B cell (primary cell): ENCODE results near the gene CERS2. TPM values are rescaled to one million over a fixed set of nuclear protein-coding genes. Genes with fewer than 3 reads are reported as not detected.

Experiments used
- ATAC-seq: fragments of 200-7000 bp; cut with Tn5 transposase; one replicate; pipeline ENCODE4 v1.10.0; 2021; ENCODE audit warnings: low read depth, mild to moderate bottlenecking, moderate number of reproducible peaks, moderate library complexity
- CTCF ChIA-PET: fragments of 350-600 bp; sonication (Branson Sonifier 250); formaldehyde crosslinking; loops from one replicate; lab custom pipeline; 2021; ENCODE audit warnings: antibody characterized with exemption, inconsistent platforms; lab: Charles Lee
- POLR2A ChIA-PET: fragments of 350-600 bp; sonication (Branson Sonifier 250); formaldehyde crosslinking; loops from one replicate; lab custom pipeline; 2021; ENCODE audit warnings: antibody characterized with exemption; lab: Charles Lee
- DNase-seq: peaks from one replicate; pipeline ENCODE4 v3.0.0; 2013
- H2AFZ ChIP-seq: 2 replicates; pipeline ENCODE4 v1.6.1; 2012; ENCODE audit warnings: mild to moderate bottlenecking, low read depth, low read length; ENCODE audit not compliant: insufficient read depth, poor library complexity, severe bottlenecking
- H3K27ac ChIP-seq, 2 donors: 1 replicate in 1 of 2; 2 replicates in 1 of 2; pipeline ENCODE4 v1.5.1; 2012 to 2013; ENCODE audit warnings: low read length in 2 of 2, mild to moderate bottlenecking in 2 of 2, moderate library complexity in 1 of 2
- H3K27me3 ChIP-seq, 4 experiments: fragments of 200-600 bp in 1 of 4; sonication (generic) in 1 of 4; replicated peaks in 1 of 4; 1 replicate in 2 of 4; 2 replicates in 2 of 4; pipeline versions ENCODE4 v1.6.1 to v1.7.0; 2013 to 2016; ENCODE audit warnings: low read length in 3 of 4, mild to moderate bottlenecking in 2 of 4, mixed read lengths in 1 of 4, moderate library complexity in 1 of 4; ENCODE audit not compliant: insufficient read depth in 4 of 4, control insufficient read depth in 3 of 4; ENCODE audit errors: control extremely low read depth in 1 of 4
- H3K36me3 ChIP-seq, 2 experiments: replicated peaks in 1 of 2; 1 replicate in 1 of 2; 2 replicates in 1 of 2; pipeline versions ENCODE4 v1.6.1 to v1.7.1; 2013; ENCODE audit warnings: low read length in 1 of 2; ENCODE audit not compliant: insufficient read depth in 2 of 2, control insufficient read depth in 1 of 2; ENCODE audit errors: control extremely low read depth in 1 of 2, extremely low read depth in 1 of 2
- H3K4me1 ChIP-seq, 2 donors: fragments of 200-600 bp in 1 of 2; sonication (generic) in 1 of 2; 1 replicate in 1 of 2; 2 replicates in 1 of 2; pipeline versions ENCODE4 v1.5.1 to v1.6.1; 2013 to 2017; ENCODE audit warnings: low read length in 2 of 2; ENCODE audit not compliant: control insufficient read depth in 2 of 2, insufficient read depth in 2 of 2
- H3K4me2 ChIP-seq: replicated peaks from 2 replicates; pipeline ENCODE3; 2012; ENCODE audit warnings: mild to moderate bottlenecking, low read depth, low read length; ENCODE audit not compliant: poor library complexity, severe bottlenecking
- H3K4me3 ChIP-seq, 5 experiments: fragments of 200-600 bp in 1 of 5; sonication (generic) in 1 of 5; 1 replicate in 3 of 5; 2 replicates in 2 of 5; pipeline versions ENCODE4 v1.5.1 to v1.7.0; 2011 to 2016; ENCODE audit warnings: low read length in 4 of 5, mild to moderate bottlenecking in 4 of 5, low read depth in 2 of 5, control low read depth in 1 of 5, moderate library complexity in 1 of 5; ENCODE audit not compliant: insufficient read depth in 1 of 5; ENCODE audit errors: control extremely low read depth in 1 of 5, extremely low read depth in 1 of 5
- H3K79me2 ChIP-seq: fragments of 200-600 bp; sonication (generic); one replicate; pipeline ENCODE4 v1.6.0; 2016; ENCODE audit warnings: low read length; ENCODE audit not compliant: control insufficient read depth, insufficient read depth
- H3K9ac ChIP-seq: fragments of 200-600 bp; sonication (generic); 2 replicates; pipeline ENCODE4 v1.6.1; 2017; ENCODE audit warnings: mild to moderate bottlenecking, low read length, moderate library complexity
- H3K9me3 ChIP-seq, 3 donors: one replicate each; pipeline versions ENCODE4 v1.6.1 to v1.7.1; 2013; ENCODE audit warnings: low read length in 2 of 3; ENCODE audit not compliant: control insufficient read depth in 2 of 3, insufficient read depth in 1 of 3; ENCODE audit errors: control extremely low read depth in 1 of 3
- H4K20me1 ChIP-seq: 2 replicates; pipeline ENCODE4 v1.6.0; 2012; ENCODE audit warnings: mild to moderate bottlenecking, low read length; ENCODE audit not compliant: insufficient read depth, control insufficient read depth, poor library complexity, severe bottlenecking
- H3K27ac Mint-ChIP-seq: one replicate; pipeline ENCODE4 v1.8.0; 2021; ENCODE audit warnings: mixed read lengths
- H3K27me3 Mint-ChIP-seq: one replicate; pipeline ENCODE4 v1.8.0; 2021; ENCODE audit warnings: mixed read lengths
- H3K4me1 Mint-ChIP-seq: one replicate; pipeline ENCODE4 v1.8.0; 2021; ENCODE audit warnings: mixed read lengths
- H3K4me3 Mint-ChIP-seq: one replicate; pipeline ENCODE4 v1.8.0; 2021; ENCODE audit warnings: mixed read lengths
- H3K9me3 Mint-ChIP-seq: one replicate; pipeline ENCODE4 v1.8.0; 2022; ENCODE audit warnings: mixed read lengths; ENCODE audit not compliant: insufficient read depth
- CTCF ChIP-seq: fragments of 200-600 bp; IDR thresholded peaks from one replicate; pipeline ENCODE4 v1.8.0; 2022; ENCODE audit warnings: antibody characterized with exemption, mild to moderate bottlenecking
- EZH2 ChIP-seq: IDR thresholded peaks from 2 replicates; pipeline ENCODE4 v1.6.1; 2012; ENCODE audit warnings: borderline replicate concordance, low read depth, mild to moderate bottlenecking, moderate library complexity, low read length; ENCODE audit not compliant: insufficient read depth, poor library complexity, severe bottlenecking
- WGBS: methylation state at CpG from one replicate; pipeline ENCODE4 v1.1.5; 2013; ENCODE audit warnings: missing lambda C conversion rate; ENCODE audit not compliant: insufficient coverage; 5-methylcytosine and 5-hydroxymethylcytosine counted together
- intact Hi-C: fragments of 100-400 bp; cut with micrococcal nuclease; formaldehyde crosslinking; loops from one replicate; pipeline ENCODE4 v1.10.0; 2022
- polyA plus RNA-seq: library from polyadenylated mRNA; depleted of rRNA; stranded (reverse); fragments of >200 nt; gene quantifications from 2 replicates; pipeline ENCODE4 v1.2.3, GENCODE V29; 2012
- total RNA-seq, 2 donors: library from RNA; stranded (reverse); fragments of 120-200 nt in 1 of 2; gene quantifications; 1 replicate in 1 of 2; 2 replicates in 1 of 2; pipeline versions ENCODE4 v1.2.3 to v1.2.4, GENCODE V29; 2013 to 2022

The CERS2 gene
- total and polyA plus RNA-seq, 2 donors (not counting 1 experiment from before 2014, with no cell fraction given), result 68.4 to 130 TPM

- TF ChIP-seq CTCF (no peak), EZH2 (no peak)
- H3K4me2 ChIP-seq, result no peak overlapping the region
Observed at GRCh38 chr1:151013518-151013917, 38.9 kb upstream of the CERS2 start.

DNA sequence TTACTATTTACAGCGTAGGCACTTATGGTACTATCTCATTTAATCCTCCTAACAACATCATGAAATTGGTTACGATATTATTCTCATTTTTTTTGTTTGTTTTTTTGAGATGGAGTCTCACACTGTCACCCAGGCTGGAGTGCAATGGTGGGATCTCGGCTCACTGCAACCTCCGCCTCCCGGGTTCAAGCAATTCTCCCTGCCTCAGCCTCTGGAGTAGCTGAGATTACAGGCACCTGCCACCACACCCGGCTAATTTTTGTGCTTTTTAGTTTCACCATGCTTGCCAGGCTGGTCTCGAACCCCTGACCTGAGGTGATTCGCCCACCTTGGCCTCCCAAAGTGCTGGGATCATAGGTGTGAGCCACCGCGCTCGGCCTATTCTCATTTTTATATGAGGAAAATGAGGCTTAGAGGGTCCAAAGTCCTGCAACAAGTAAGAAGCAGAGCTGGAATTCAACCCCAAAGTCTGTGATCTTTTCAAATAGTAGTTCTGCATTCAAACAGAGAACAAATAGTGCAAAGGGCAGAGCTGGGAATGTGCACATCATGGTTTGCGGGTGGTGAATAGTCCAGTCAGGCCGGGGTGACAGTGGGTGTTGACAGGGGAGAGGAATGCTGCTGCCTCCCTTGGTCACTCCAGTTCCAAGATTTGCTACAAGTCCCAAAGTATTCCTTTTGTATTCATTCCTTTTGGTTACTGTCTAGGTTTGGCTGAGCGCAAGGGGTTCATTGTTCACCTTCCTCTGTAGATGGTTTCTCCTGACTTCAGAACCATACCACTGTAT is 38.2 kb upstream of the CERS2 start:
- Histone ChIP-seq H3K27me3 (no peaks in the 10 kb centered on the region), H2AFZ (no peak overlapping the region), H3K27ac (no peak overlapping the region), H3K9me3 (no peaks in the 10 kb centered on the region), H3K79me2 (peaks cover 69% of the 10 kb centered on the region), H3K4me2 (no peak overlapping the region), H3K4me1 (peaks cover 14 to 15% of the 10 kb centered on the region in 2 donors), H3K4me3 (no peak overlapping the region), H4K20me1 (no peaks in the 10 kb centered on the region), H3K36me3 (peaks cover 3 to 12% of the 10 kb centered on the region in 2 experiments), H3K9ac (no peak overlapping the region)
- no peak for ATAC-seq
- DNase-seq, result no peak
- POLR2A ChIA-PET, result no interaction called here
- no peak for TF ChIP-seq EZH2
- TF ChIP-seq CTCF, result no peak
- no peak overlapping the region for H3K27ac Mint-ChIP-seq
- peaks cover 33% of the 10 kb centered on the region for H3K4me1 Mint-ChIP-seq
- H3K4me3 Mint-ChIP-seq, result no peak overlapping the region
- H3K9me3 Mint-ChIP-seq, result no peaks in the 10 kb centered on the region
- intact Hi-C loops, result no loop called here
- CTCF ChIA-PET, result interaction anchor here (1.2 kb wide), 1 partner anchor 12 kb away, joined by 3 read pairs; no protein-coding TSS in a partner anchor
- H3K27me3 Mint-ChIP-seq, result no peaks in the 10 kb centered on the region
- 94% methylated on average over 5 of the region's 14 CpGs for whole genome bisulfite sequencing

More at GRCh38 chr1:151013518-151013917, 38.9 kb upstream of the CERS2 start:
- DNase-seq (no peak), ATAC-seq (no peak)
- H3K9ac ChIP-seq, result no peak overlapping the region
- WGBS, result 52% methylated on average over 2 of the region's 2 CpGs
- no peaks in the 10 kb centered on the region for H3K27me3 ChIP-seq
- CTCF ChIA-PET, result no interaction called here
- H3K27ac ChIP-seq, result no peak overlapping the region
- H3K9me3 Mint-ChIP-seq, result no peaks in the 10 kb centered on the region
- H3K4me1 ChIP-seq, result peaks cover 13% of the 10 kb centered on the region in 2 donors
- intact Hi-C loops, result no loop called here
- H3K9me3 ChIP-seq, result no peaks in the 10 kb centered on the region
- peaks cover 28% of the 10 kb centered on the region for H3K4me1 Mint-ChIP-seq
- peaks cover 73% of the 10 kb centered on the region for H3K79me2 ChIP-seq
- POLR2A ChIA-PET, result no interaction called here
- H4K20me1 ChIP-seq, result no peaks in the 10 kb centered on the region
- no peak overlapping the region for H3K27ac Mint-ChIP-seq
- no peak overlapping the region for H3K4me3 Mint-ChIP-seq
- H3K36me3 ChIP-seq, result peaks cover 3 to 18% of the 10 kb centered on the region in 2 experiments
- no peak overlapping the region for H2AFZ ChIP-seq
- no peak overlapping the region for H3K4me3 ChIP-seq
- no peaks in the 10 kb centered on the region for H3K27me3 Mint-ChIP-seq
